Suprapubic skin (tissue), 4 donors: Measurements from ENCODE around the gene CASKIN2.

Experiments used
- CTCF ChIP-seq, 2 donors: fragments of 200-600 bp in 1 of 2; fragments of 450-650 bp in 1 of 2; sonication (generic) in 1 of 2; IDR thresholded peaks; one replicate each; pipeline ENCODE4 v1.5.1; 2016 to 2019; ENCODE audit warnings: antibody characterized with exemption in 2 of 2, mild to moderate bottlenecking in 1 of 2, moderate library complexity in 1 of 2
- EP300 ChIP-seq: sonication (generic); formaldehyde crosslinking; IDR thresholded peaks from one replicate; pipeline ENCODE4 v1.6.1; 2017; ENCODE audit warnings: antibody characterized with exemption
- POLR2A ChIP-seq, 2 donors: fragments of 450-650 bp; IDR thresholded peaks; one replicate each; pipeline ENCODE4 v1.6.1; 2017; ENCODE audit warnings: antibody characterized with exemption in 2 of 2, mild to moderate bottlenecking in 2 of 2, moderate library complexity in 2 of 2
- POLR2AphosphoS5 ChIP-seq, 3 donors: sonication (generic); formaldehyde crosslinking; IDR thresholded peaks; one replicate each; pipeline ENCODE4 v1.6.1; 2017; ENCODE audit warnings: antibody characterized with exemption in 3 of 3

GRCh38 chr17:75506888-75507287 is 8.4 kb downstream of the CASKIN2 start:
- TF ChIP-seq CTCF (IDR thresholded peaks at IDR 0.05) (no peak), POLR2AphosphoS5 (IDR thresholded peaks at IDR 0.05) (no peak), POLR2A (IDR thresholded peaks at IDR 0.05) (no peak), EP300 (no peak)
